WTC11 (cell line): ENCODE measurements around the gene LRSAM1. TPM values are rescaled to one million over a fixed set of nuclear protein-coding genes. Genes with fewer than 3 reads are reported as not detected.
A peak's percentile ranks its signal among the peaks of the same experiment; 100 is the strongest.

Source experiments
- ATAC-seq: fragments of 200-7000 bp; cut with Tn5 transposase; 2 replicates; pipeline ENCODE4 v1.10.0; 2021; ENCODE audit warnings: mild to moderate bottlenecking, moderate library complexity
- CTCF ChIA-PET: fragments of 300-600 bp; sonication (Branson Sonifier 250); formaldehyde crosslinking; loops from one replicate; lab custom pipeline; 2021; ENCODE audit warnings: antibody characterized with exemption; lab: Charles Lee
- POLR2A ChIA-PET: fragments of 350-600 bp; sonication (Branson Sonifier 250); formaldehyde crosslinking; loops from one replicate; lab custom pipeline; 2021; ENCODE audit warnings: antibody characterized with exemption; lab: Charles Lee
- DNase-seq: peaks from one replicate; pipeline ENCODE4 v3.0.0; 2021; ENCODE audit warnings: low spot score
- H3K27ac Mint-ChIP-seq: 2 replicates; pipeline ENCODE4 v1.8.0; 2021; ENCODE audit warnings: mixed read lengths
- H3K27me3 Mint-ChIP-seq: 2 replicates; pipeline ENCODE4 v1.8.0; 2021; ENCODE audit warnings: low read depth, mild to moderate bottlenecking, moderate library complexity, mixed read lengths
- H3K36me3 Mint-ChIP-seq: 2 replicates; pipeline ENCODE4 v1.8.0; 2021; ENCODE audit warnings: mixed read lengths
- H3K4me1 Mint-ChIP-seq: 2 replicates; pipeline ENCODE4 v1.8.0; 2022; ENCODE audit warnings: mixed read lengths
- H3K4me3 Mint-ChIP-seq: 2 replicates; pipeline ENCODE4 v1.8.0; 2021; ENCODE audit warnings: mild to moderate bottlenecking, moderate library complexity, mixed read lengths
- H3K9me3 Mint-ChIP-seq: 2 replicates; pipeline ENCODE4 v1.8.0; 2021; ENCODE audit warnings: mixed read lengths
- AR ChIP-seq: fragments of 250-450 bp; sonication (Bioruptor Pico); IDR thresholded peaks from 2 replicates; pipeline ENCODE4 v1.9.0; 2021; ENCODE audit warnings: mild to moderate bottlenecking
- ERG ChIP-seq: fragments of 250-450 bp; sonication (Bioruptor Pico); IDR thresholded peaks from 2 replicates; pipeline ENCODE4 v1.8.0; 2021; ENCODE audit warnings: mild to moderate bottlenecking
- PRRX2 ChIP-seq: fragments of 250-450 bp; sonication (Bioruptor Pico); IDR thresholded peaks from 2 replicates; pipeline ENCODE4 v1.8.0; 2021; ENCODE audit warnings: mild to moderate bottlenecking
- SMAD3 ChIP-seq: sonication (generic); formaldehyde crosslinking; IDR thresholded peaks from 2 replicates; pipeline ENCODE4 v1.8.0; 2022; ENCODE audit warnings: missing genetic modification reagents, mild to moderate bottlenecking, borderline replicate concordance
- TEAD4 ChIP-seq: sonication (generic); formaldehyde crosslinking; IDR thresholded peaks from 2 replicates; pipeline ENCODE4 v1.8.0; 2022; ENCODE audit warnings: mild to moderate bottlenecking, missing genetic modification reagents
- TP53 ChIP-seq: sonication (generic); formaldehyde crosslinking; IDR thresholded peaks from 2 replicates; pipeline ENCODE4 v1.8.1; 2023; ENCODE audit warnings: mild to moderate bottlenecking, missing genetic modification reagents
- ZMAT4 ChIP-seq: fragments of 250-450 bp; sonication (Bioruptor Pico); IDR thresholded peaks from 2 replicates; pipeline ENCODE4 v1.9.0; 2021; ENCODE audit warnings: mild to moderate bottlenecking
- ZNF138 ChIP-seq: sonication (generic); formaldehyde crosslinking; conservative IDR thresholded peaks from 2 replicates; pipeline ENCODE4 v1.8.1; 2022; ENCODE audit warnings: mild to moderate bottlenecking, moderate library complexity, missing genetic modification reagents
- ZNF532 ChIP-seq: fragments of 250-450 bp; sonication (Bioruptor Pico); IDR thresholded peaks from 2 replicates; pipeline ENCODE4 v1.9.0; 2021; ENCODE audit warnings: mild to moderate bottlenecking, borderline replicate concordance
- total RNA-seq: library from RNA; stranded (reverse); gene quantifications from 3 replicates; pipeline ENCODE4 v1.2.3, GENCODE V29; 2021
- TF ChIP-seq, protein P1 (sequence below): sonication (generic); formaldehyde crosslinking; IDR thresholded peaks from 2 replicates; pipeline ENCODE4 v1.8.1; 2023; ENCODE audit warnings: mild to moderate bottlenecking, moderate library complexity, missing genetic modification reagents
- TF ChIP-seq, protein P2 (sequence below): sonication (generic); formaldehyde crosslinking; IDR thresholded peaks from 2 replicates; pipeline ENCODE4 v1.8.0; 2022; ENCODE audit warnings: mild to moderate bottlenecking, missing genetic modification reagents
- TF ChIP-seq, protein P3 (sequence below): fragments of 250-450 bp; sonication (Bioruptor Pico); conservative IDR thresholded peaks from 2 replicates; pipeline ENCODE4 v1.9.0; 2021; ENCODE audit warnings: mild to moderate bottlenecking

LRSAM1 gene
- total RNA-seq, 1 experiment from 2014 or later, result 32.4 TPM

DNA sequence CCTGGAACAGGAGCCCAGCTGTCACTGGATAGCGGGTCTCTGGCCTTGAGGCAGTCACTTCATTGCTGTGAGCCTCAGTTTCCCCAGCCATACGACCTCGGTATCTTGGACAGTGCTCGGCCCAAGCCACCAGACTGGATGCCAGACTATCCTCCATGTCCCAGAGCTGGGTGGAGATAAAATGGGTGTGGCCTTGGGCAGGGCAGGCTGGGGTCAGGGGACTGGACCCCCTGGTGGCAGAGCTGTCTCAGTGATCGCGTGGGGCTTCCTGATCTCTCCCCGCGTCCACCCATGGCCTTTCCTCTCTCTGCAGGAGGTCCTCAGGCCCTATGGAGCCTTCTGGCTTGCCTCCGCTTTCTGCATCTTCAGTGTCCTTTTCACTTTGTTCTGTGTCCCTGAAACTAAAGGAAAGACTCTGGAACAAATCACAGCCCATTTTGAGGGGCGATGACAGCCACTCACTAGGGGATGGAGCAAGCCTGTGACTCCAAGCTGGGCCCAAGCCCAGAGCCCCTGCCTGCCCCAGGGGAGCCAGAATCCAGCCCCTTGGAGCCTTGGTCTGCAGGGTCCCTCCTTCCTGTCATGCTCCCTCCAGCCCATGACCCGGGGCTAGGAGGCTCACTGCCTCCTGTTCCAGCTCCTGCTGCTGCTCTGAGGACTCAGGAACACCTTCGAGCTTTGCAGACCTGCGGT, 44.4 kb upstream of the LRSAM1 start:
- H3K4me1 Mint-ChIP-seq, result no peaks in the 10 kb centered on the region
- DNase-seq (peak; percentile 11), ATAC-seq (no peak)
- no peak for TF ChIP-seq TP53 (CRISPR knock-in tag)
- H3K36me3 Mint-ChIP-seq, result peaks cover 7% of the 10 kb centered on the region; the same call in 1 of the 2 replicates
- H3K9me3 Mint-ChIP-seq, result no peaks in the 10 kb centered on the region
- ChIA-PET CTCF (interaction anchor here (1.2 to 1.5 kb wide), 2 partner anchors 11 to 183 kb away, joined by 3 to 4 read pairs; no protein-coding TSS in a partner anchor), POLR2A (interaction anchor here (0.6 kb wide), 1 partner anchor 10 kb away, joined by 3 read pairs; the partner anchor contains the start of gene SLC2A8)
- H3K27ac Mint-ChIP-seq, result peak overlapping the region; percentile 65; the same call in 1 of the 2 replicates
- H3K4me3 Mint-ChIP-seq, result no peak overlapping the region
- no peaks in the 10 kb centered on the region for H3K27me3 Mint-ChIP-seq

DNA sequence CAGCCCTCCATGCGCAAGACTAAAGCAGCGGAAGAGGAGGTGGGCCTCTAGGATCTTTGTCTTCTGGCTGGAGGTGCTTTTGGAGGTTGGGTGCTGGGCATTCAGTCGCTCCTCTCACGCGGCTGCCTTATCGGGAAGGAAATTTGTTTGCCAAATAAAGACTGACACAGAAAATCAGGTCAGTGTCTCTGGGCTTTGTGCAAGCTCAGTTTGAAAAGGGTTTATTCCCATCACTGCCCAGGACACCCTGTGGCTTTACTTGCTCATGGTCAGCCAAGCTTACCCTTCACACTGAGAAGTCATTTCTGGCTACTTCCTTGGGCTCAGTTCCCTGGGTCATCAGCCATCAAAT, 43.8 kb upstream of the LRSAM1 start:
- POLR2A ChIA-PET, result interaction anchor here (0.6 to 0.7 kb wide), 2 partner anchors 10 to 505 kb away, joined by 3 read pairs; partner anchors contain the start of gene SLC2A8
- no peak for TF ChIP-seq TEAD4 (CRISPR knock-in tag)
- TF ChIP-seq PRRX2 (CRISPR knock-in tag), result no peak
- TF ChIP-seq, protein P1, sequence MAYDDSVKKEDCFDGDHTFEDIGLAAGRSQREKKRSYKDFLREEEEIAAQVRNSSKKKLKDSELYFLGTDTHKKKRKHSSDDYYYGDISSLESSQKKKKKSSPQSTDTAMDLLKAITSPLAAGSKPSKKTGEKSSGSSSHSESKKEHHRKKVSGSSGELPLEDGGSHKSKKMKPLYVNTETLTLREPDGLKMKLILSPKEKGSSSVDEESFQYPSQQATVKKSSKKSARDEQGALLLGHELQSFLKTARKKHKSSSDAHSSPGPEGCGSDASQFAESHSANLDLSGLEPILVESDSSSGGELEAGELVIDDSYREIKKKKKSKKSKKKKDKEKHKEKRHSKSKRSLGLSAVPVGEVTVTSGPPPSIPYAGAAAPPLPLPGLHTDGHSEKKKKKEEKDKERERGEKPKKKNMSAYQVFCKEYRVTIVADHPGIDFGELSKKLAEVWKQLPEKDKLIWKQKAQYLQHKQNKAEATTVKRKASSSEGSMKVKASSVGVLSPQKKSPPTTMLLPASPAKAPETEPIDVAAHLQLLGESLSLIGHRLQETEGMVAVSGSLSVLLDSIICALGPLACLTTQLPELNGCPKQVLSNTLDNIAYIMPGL (CRISPR knock-in tag), result no peak
- TF ChIP-seq, protein P2, sequence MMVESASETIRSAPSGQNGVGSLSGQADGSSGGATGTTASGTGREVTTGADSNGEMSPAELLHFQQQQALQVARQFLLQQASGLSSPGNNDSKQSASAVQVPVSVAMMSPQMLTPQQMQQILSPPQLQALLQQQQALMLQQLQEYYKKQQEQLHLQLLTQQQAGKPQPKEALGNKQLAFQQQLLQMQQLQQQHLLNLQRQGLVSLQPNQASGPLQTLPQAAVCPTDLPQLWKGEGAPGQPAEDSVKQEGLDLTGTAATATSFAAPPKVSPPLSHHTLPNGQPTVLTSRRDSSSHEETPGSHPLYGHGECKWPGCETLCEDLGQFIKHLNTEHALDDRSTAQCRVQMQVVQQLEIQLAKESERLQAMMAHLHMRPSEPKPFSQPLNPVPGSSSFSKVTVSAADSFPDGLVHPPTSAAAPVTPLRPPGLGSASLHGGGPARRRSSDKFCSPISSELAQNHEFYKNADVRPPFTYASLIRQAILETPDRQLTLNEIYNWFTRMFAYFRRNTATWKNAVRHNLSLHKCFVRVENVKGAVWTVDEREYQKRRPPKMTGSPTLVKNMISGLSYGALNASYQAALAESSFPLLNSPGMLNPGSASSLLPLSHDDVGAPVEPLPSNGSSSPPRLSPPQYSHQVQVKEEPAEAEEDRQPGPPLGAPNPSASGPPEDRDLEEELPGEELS (CRISPR knock-in tag), result no peak
- TF ChIP-seq SMAD3, result no peak
- TF ChIP-seq ZNF532 (CRISPR knock-in tag), result no peak
- no peak for TF ChIP-seq ERG (CRISPR knock-in tag)
- TF ChIP-seq, all 79 proteins: peak for 0
- Mint-ChIP-seq H3K27me3 (no peaks in the 10 kb centered on the region), H3K4me1 (no peaks in the 10 kb centered on the region), H3K27ac (peak overlapping the region; percentile 65; the same call in 1 of the 2 replicates), H3K9me3 (no peaks in the 10 kb centered on the region), H3K4me3 (no peak overlapping the region), H3K36me3 (peaks cover 7% of the 10 kb centered on the region; the same call in 1 of the 2 replicates)
- DNase-seq (no peak), ATAC-seq (no peak)
- CTCF ChIA-PET, result interaction anchor here (1.2 to 1.5 kb wide), 2 partner anchors 10 to 183 kb away, joined by 3 to 4 read pairs; no protein-coding TSS in a partner anchor

DNA sequence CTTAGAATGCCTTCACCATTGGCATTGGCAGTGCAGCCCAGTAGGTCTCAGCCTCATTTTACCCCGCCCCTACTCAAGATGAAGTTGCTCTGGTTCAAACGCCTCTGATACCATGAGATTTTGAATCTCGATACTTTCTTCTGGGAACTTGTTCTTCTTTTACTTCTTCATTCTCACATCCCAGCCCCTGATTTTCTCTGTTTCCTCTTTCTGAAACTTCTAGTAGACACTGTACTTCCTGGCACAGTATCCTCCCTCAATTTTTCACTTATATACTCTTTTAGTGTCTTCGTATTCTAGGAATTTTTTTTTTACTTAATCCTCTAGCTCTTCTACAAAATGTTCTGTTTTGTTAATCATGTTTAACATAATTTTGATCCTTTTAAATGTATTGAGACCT, 40.2 kb upstream of the LRSAM1 start:
- DNase-seq, result no peak
- Mint-ChIP-seq H3K4me1 (no peaks in the 10 kb centered on the region), H3K4me3 (no peak overlapping the region), H3K9me3 (no peaks in the 10 kb centered on the region), H3K27ac (no peak overlapping the region), H3K36me3 (0 out of 2 replicates have a peak, but pooled peaks cover 4% of the 10 kb centered on the region), H3K27me3 (no peaks in the 10 kb centered on the region)
- ChIA-PET CTCF (no interaction called here), POLR2A (interaction anchor here (0.7 kb wide), 1 partner anchor 12 kb away, joined by 7 read pairs; no protein-coding TSS in a partner anchor)
- no peak for ATAC-seq
- TF ChIP-seq AR (no peak), ZNF138 (CRISPR knock-in tag) (no peak), ZMAT4 (CRISPR knock-in tag) (no peak)
- TF ChIP-seq, protein P3, sequence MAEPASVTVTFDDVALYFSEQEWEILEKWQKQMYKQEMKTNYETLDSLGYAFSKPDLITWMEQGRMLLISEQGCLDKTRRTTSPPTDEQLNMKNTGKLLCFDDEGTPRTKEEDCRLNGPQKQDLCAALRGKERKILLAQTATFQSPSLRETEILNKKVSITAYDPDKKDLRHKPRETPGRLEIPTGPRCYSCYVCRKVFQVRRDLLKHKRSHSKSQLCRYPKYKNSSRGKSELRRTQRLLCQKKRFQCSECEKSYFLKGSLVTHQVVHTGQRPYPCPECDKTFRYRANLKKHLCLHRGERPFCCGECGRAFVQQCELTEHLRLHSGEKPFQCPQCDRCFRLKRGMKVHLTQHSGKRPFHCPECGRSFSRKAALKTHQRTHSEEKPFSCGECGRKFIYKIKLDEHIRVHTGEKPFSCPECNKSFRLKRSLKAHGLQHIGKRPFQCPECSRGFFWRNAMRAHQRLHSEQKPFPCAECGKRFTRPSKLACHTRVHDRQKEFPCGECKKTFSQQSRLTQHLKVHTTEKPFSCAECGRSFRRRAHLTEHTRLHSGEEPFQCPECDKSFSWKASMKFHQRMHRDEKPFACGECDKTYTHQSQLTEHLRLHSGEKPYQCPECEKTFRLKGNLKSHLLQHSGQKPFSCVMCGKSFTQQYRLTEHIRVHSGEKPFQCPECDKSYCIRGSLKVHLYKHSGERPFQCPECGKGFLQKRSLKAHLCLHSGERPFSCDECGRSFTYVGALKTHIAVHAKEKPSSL (CRISPR knock-in tag), result no peak
